COLO668 (cell line): ENCODE data around the gene PLEKHG3.

Experiments
- DNase-seq: peaks from one replicate; lab custom pipeline; 2025; ENCODE audit not compliant: unreplicated experiment; lab: John Stamatoyannopoulos, UW

The PLEKHG3 gene

DNA sequence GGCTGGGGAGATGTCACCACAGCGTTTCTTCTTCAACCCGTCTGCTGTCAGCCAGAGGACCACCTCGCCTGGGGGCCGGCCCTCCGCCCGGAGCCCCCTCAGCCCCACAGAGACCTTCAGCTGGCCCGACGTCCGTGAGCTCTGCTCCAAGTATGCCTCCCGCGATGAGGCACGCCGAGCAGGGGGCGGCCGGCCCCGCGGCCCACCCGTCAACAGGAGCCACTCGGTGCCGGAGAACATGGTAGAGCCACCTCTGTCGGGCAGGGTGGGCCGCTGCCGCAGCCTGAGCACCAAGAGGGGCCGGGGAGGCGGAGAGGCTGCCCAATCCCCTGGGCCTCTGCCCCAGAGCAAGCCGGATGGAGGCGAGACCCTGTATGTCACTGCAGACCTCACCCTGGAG is 38.8 kb downstream of the PLEKHG3 start:
- no peak for DNase-seq

DNA sequence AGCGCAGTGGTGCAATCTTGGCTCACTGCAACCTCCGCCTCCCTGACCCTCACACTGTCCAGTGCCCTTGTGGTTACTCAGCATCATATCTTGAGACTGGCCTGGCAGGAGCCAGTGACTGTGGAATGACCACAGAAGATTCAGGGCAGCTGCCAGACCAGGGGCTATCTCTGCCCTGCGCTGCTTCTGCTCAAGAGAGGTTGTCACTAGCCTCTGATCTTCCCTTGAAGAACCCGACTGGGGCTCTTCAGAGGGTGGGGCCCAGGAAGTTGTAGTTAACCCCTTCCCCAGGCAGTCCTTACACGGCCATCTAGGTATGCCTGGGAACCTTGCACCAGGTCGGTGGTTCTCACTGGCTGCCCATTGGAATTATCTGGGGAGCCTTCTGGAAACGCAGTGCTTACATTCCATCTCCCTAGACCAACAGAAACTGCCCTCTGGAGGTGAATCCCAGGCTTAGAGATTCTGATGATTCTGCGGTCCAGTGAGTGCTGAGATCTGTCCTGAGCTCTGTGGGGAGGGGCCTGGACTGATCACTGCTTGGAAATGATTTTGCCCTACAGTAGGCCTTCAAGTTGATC is 41.4 kb downstream of the PLEKHG3 start:
- DNase-seq, result no peak

GRCh38 chr14:64746298-64747250 is 42.4 kb downstream of the PLEKHG3 start:
- no peak for DNase-seq

- DNase-seq, result no peak
Observed at GRCh38 chr14:64747327-64747726, 43.1 kb downstream of the PLEKHG3 start.

GRCh38 chr14:64748521-64748920 is 44.3 kb downstream of the PLEKHG3 start:
- no peak for DNase-seq

GRCh38 chr14:64748995-64749714 is 44.9 kb downstream of the PLEKHG3 start:
- DNase-seq, result no peak

GRCh38 chr14:64752909-64753308 is 48.7 kb downstream of the PLEKHG3 start:
- DNase-seq, result no peak

DNA sequence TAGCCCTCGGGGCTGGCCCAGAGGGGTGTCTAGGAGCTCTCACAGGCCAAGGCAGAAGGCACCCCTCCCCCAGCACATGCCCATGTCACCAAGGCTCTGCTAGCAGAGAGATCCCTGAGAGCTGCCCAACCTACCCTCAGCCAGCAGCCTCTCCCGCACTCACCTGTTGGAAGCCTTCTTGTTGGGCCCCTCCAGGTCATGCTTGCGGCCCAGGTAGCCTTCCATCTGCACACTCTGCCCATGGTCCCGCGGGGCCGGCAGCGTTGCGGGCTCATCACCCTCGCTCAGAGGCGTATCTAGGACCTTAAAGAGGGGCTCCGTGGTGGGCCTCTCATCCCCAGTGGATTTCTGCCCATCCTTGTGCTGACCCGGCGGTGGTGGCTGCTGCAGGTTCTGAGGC is 49.1 kb downstream of the PLEKHG3 start:
- no peak for DNase-seq

GRCh38 chr14:64753999-64754398 is 49.8 kb downstream of the PLEKHG3 start:
- no peak for DNase-seq

DNA sequence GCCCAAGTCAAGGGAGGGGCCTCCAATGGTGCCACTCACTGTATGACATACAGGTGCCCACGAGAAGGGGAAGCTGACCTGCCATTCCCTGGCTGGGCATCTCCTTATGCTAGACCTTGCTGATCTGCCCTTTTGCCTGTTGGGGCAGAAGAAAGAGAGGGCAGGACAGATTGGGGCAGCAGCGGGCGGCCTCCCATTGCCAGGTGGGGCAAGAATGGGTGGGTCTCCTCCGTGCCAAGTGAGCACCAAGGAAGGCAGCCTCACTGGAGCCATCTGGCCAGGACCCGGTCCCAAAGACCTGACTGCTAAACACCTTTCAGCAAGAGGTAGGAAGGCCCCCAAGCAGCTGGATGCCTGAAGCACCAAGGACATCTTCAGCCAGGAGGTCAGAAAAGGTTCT is 50.5 kb downstream of the PLEKHG3 start:
- no peak for DNase-seq

GRCh38 chr14:64755781-64756221 is 51.6 kb downstream of the PLEKHG3 start:
- no peak for DNase-seq

DNA sequence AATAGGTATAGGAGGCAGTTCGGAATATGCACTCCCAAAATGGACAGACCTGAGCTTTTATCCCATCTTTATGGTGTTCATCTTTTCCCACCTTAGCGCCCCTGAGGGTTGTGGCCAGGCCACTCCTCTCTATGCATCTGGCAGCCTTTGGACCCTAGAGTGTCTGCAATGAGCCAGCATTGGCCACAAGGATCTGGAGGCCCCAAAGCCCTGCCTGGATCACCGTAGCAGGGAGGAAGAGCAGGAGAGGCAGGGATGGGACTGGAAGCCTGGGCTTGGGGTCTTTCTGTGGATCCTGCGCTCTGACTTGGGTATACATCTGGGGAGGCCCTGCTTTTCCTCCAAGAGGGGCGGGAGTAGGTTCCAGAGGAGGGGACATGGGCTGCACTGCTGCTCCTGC is 52.5 kb downstream of the PLEKHG3 start:
- no peak for DNase-seq

- DNase-seq, result no peak
Observed at GRCh38 chr14:64757601-64758000, 53.4 kb downstream of the PLEKHG3 start.

GRCh38 chr14:64758025-64758521 is 53.8 kb downstream of the PLEKHG3 start:
- DNase-seq, result peak; percentile 20

- DNase-seq, result no peak
Observed at GRCh38 chr14:64758691-64759554, 54.7 kb downstream of the PLEKHG3 start.

GRCh38 chr14:64759555-64759938 is 55.3 kb downstream of the PLEKHG3 start:
- DNase-seq, result no peak

- peak; percentile 68 for DNase-seq
Observed at GRCh38 chr14:64760146-64760755, 56.0 kb downstream of the PLEKHG3 start.

DNA sequence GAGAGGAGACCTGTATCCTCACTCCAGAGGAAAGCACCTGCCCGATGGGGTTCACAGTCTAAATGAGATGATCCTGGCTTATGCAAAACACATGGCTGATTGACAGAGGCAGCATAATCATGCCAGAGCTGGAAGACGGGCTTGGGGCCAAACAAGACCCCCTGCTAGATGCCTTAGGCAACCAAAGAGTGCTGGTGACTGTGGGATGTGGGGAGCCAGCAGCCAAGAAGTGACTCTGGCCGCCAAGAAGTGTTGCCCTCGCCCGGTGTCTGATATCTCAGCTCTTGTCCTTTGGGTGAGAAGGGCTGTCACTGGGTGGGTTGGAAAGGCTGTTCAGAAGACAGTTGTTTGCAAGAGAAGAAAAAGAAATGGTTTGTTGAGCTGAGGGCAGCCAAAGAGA is 56.7 kb downstream of the PLEKHG3 start:
- no peak for DNase-seq

DNA sequence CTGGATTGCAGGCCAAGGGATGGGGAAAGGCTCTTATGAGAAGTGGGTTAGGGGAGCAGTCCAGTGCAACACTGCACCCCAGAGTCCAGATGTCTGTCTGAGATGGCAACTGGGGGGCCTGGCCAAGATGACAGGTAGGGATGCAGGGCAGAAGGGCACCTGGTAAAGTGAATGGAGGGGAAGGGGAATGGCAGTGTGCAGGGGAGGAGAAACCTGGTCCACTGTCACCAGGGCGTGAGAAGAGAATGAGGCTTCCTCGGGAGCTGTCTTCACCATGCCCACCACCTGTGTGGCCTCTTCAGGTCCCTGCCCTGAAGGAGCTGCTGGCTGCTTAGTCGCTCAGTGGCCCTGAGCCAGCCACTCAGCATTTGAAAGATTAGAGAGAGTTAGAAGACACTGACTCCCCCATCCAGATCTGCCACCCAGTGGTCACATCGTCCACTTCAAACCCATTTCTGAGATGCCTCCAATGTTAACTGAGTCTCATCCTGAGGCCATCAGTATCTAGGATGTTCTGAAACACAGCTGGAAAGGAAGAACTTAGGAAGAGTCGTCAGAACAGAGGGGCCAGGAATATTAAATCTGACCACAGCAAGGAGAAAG is 57.3 kb downstream of the PLEKHG3 start:
- peak; percentile 67 for DNase-seq
